ENCODE results near the gene EHD1.

DNA sequence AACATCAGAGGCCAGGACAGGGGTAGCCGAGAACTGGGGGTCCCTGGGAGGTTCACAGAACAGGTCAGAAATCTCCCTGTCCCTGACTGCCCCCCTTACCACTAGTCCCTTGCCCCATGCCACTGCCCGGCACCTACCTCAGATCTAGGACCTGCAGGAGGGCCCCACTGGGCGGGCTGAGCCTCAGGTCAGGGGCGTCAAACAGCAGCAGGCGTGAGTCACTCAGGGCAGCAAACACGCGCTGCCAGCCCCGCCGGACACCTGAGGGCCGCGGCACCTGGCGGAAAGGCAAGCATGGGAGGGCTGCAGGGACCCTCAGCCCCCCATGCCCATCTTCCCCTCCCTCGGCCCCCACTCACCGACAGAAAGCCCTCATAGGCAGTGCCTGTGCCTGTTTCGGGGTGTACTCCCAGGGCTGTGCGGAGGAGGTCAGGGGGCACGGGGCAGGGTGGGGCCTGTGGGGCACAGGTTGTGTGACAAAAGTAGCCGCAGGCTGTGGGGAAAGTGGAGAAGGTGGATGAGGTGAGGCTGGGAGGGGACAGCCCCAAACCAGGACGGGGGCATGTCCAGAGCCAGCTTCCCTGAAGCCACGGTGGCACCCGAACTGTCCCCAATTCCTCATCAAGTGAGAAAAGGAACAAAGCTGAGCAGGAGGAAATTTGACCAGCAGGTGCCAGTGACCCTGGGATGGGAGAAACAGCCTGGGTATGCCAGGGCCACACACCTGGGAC lies 45.8 kb downstream of the EHD1 start:
- TF ChIP-seq, protein P1, sequence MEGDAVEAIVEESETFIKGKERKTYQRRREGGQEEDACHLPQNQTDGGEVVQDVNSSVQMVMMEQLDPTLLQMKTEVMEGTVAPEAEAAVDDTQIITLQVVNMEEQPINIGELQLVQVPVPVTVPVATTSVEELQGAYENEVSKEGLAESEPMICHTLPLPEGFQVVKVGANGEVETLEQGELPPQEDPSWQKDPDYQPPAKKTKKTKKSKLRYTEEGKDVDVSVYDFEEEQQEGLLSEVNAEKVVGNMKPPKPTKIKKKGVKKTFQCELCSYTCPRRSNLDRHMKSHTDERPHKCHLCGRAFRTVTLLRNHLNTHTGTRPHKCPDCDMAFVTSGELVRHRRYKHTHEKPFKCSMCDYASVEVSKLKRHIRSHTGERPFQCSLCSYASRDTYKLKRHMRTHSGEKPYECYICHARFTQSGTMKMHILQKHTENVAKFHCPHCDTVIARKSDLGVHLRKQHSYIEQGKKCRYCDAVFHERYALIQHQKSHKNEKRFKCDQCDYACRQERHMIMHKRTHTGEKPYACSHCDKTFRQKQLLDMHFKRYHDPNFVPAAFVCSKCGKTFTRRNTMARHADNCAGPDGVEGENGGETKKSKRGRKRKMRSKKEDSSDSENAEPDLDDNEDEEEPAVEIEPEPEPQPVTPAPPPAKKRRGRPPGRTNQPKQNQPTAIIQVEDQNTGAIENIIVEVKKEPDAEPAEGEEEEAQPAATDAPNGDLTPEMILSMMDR (IDR thresholded peaks at IDR 0.05), result no peak
- no peak for TF ChIP-seq POLR2A (IDR thresholded peaks at IDR 0.05)

All from esophagus squamous epithelium (tissue), 4 donors.